CD4-positive, alpha-beta memory T cell (primary cell): Measurements from ENCODE around the gene OR4C45. TPM values are rescaled to one million over a fixed set of nuclear protein-coding genes. Genes with fewer than 3 reads are reported as not detected.

Experiments
- CTCF ChIA-PET: fragments of 350-600 bp; sonication (Branson Sonifier 250); formaldehyde crosslinking; loops from one replicate; lab custom pipeline; 2021; ENCODE audit warnings: inconsistent platforms; ENCODE audit not compliant: partially characterized antibody; lab: Charles Lee
- POLR2A ChIA-PET: fragments of 350-600 bp; sonication (Branson Sonifier 250); formaldehyde crosslinking; loops from one replicate; lab custom pipeline; 2021; ENCODE audit not compliant: partially characterized antibody; lab: Charles Lee
- DNase-seq, 5 donors: peaks; one replicate each; pipeline versions ENCODE4 v3.0.0 to v3.0.0-alpha.2; 2020 to 2022; ENCODE audit warnings: mixed read lengths in 1 of 5
- H3K27ac ChIP-seq: one replicate; pipeline ENCODE4 v1.7.0; 2013; ENCODE audit warnings: low read depth, low read length
- H3K27me3 ChIP-seq: 2 replicates; pipeline ENCODE4 v1.7.0; 2013; ENCODE audit warnings: mild to moderate bottlenecking, low read length, moderate library complexity; ENCODE audit not compliant: insufficient read depth
- H3K36me3 ChIP-seq: 2 replicates; pipeline ENCODE4 v1.7.0; 2013; ENCODE audit warnings: mild to moderate bottlenecking, low read length, moderate library complexity; ENCODE audit not compliant: insufficient read depth
- H3K4me1 ChIP-seq: 2 replicates; pipeline ENCODE4 v1.7.0; 2013; ENCODE audit warnings: mild to moderate bottlenecking, low read length, moderate library complexity; ENCODE audit not compliant: insufficient read depth
- H3K4me3 ChIP-seq, 2 donors: one replicate each; pipeline ENCODE4 v1.7.0; 2013; ENCODE audit warnings: low read length in 2 of 2, mild to moderate bottlenecking in 1 of 2
- H3K9me3 ChIP-seq, 2 donors: one replicate each; pipeline ENCODE4 v1.7.0; 2013; ENCODE audit warnings: low read length in 2 of 2, control low read depth in 1 of 2; ENCODE audit not compliant: control insufficient read depth in 1 of 2
- H3K27ac Mint-ChIP-seq, 7 donors: one replicate each; pipeline ENCODE4 v1.8.0; 2020 to 2021; ENCODE audit warnings: mixed read lengths in 7 of 7, mild to moderate bottlenecking in 6 of 7, inconsistent platforms in 3 of 7, moderate library complexity in 3 of 7
- H3K27me3 Mint-ChIP-seq, 2 donors: one replicate each; pipeline ENCODE4 v1.8.0; 2020 to 2021; ENCODE audit warnings: mixed read lengths in 2 of 2
- H3K36me3 Mint-ChIP-seq, 2 donors: one replicate each; pipeline ENCODE4 v1.8.0; 2020 to 2021; ENCODE audit warnings: mixed read lengths in 2 of 2, inconsistent platforms in 1 of 2, mild to moderate bottlenecking in 1 of 2
- H3K4me1 Mint-ChIP-seq, 4 donors: one replicate each; pipeline ENCODE4 v1.8.0; 2020 to 2021; ENCODE audit warnings: mixed read lengths in 4 of 4, mild to moderate bottlenecking in 1 of 4
- H3K4me3 Mint-ChIP-seq, 8 donors: one replicate each; pipeline ENCODE4 v1.8.0; 2020 to 2021; ENCODE audit warnings: mixed read lengths in 8 of 8, mild to moderate bottlenecking in 7 of 8, moderate library complexity in 6 of 8, inconsistent platforms in 3 of 8
- H3K9me3 Mint-ChIP-seq, 8 donors: one replicate each; pipeline ENCODE4 v1.8.0; 2020 to 2021; ENCODE audit warnings: mixed read lengths in 8 of 8, mild to moderate bottlenecking in 5 of 8, inconsistent platforms in 3 of 8, moderate library complexity in 1 of 8
- intact Hi-C: fragments of 100-400 bp; cut with micrococcal nuclease; formaldehyde crosslinking; loops from one replicate; pipeline ENCODE4 v1.15.1; 2023
- polyA plus RNA-seq, 2 donors: library from polyadenylated mRNA; unstranded; fragments of 300-500 nt; fragmentation: Illumina TruSeq; gene quantifications; one replicate each; pipeline ENCODE4 v1.2.3, GENCODE V29; 2021
- total RNA-seq, 2 experiments: library from RNA; stranded (reverse); gene quantifications; one replicate each; pipeline ENCODE4 v1.2.3, GENCODE V29; 2021

The OR4C45 gene
- total and polyA plus RNA-seq, 4 experiments from 2014 or later, result not detected

GRCh38 chr11:50071584-50072225 lies 39.0 kb downstream of the OR4C45 start:
- Mint-ChIP-seq H3K4me1 (peaks cover 0 to 1% (median 0%) of the 10 kb centered on the region in 4 donors), H3K27me3 (no peaks in the 10 kb centered on the region), H3K27ac (no peak overlapping the region), H3K4me3 (peak overlapping the region in 2 of 8 donors; percentile 10 to 27), H3K9me3 (peaks cover 0 to 35% (median 12%) of the 10 kb centered on the region in 8 donors), H3K36me3 (peaks cover 3 to 12% of the 10 kb centered on the region in 2 donors)
- Histone ChIP-seq H3K4me1 (no peaks in the 10 kb centered on the region), H3K27ac (no peak overlapping the region), H3K36me3 (no peaks in the 10 kb centered on the region), H3K4me3 (no peak overlapping the region), H3K9me3 (no peaks in the 10 kb centered on the region), H3K27me3 (no peaks in the 10 kb centered on the region)
- POLR2A ChIA-PET, result no interaction called here
- CTCF ChIA-PET, result no interaction called here
- intact Hi-C loops, result no loop called here
- DNase-seq, result no peak

- Mint-ChIP-seq H3K36me3 (peaks cover 3 to 12% of the 10 kb centered on the region in 2 donors), H3K9me3 (peaks cover 0 to 36% (median 12%) of the 10 kb centered on the region in 8 donors), H3K4me3 (no peak overlapping the region), H3K4me1 (peaks cover 0 to 4% (median 0%) of the 10 kb centered on the region in 4 donors), H3K27me3 (no peaks in the 10 kb centered on the region), H3K27ac (no peak overlapping the region)
- Histone ChIP-seq H3K4me3 (no peak overlapping the region), H3K27me3 (no peaks in the 10 kb centered on the region), H3K36me3 (no peaks in the 10 kb centered on the region), H3K9me3 (no peaks in the 10 kb centered on the region), H3K4me1 (no peaks in the 10 kb centered on the region), H3K27ac (no peak overlapping the region)
- DNase-seq, result no peak
- ChIA-PET CTCF (no interaction called here), POLR2A (no interaction called here)
- intact Hi-C loops, result no loop called here
Observed at GRCh38 chr11:50072226-50073112, 39.8 kb downstream of the OR4C45 start.

GRCh38 chr11:50073113-50074105 lies 40.7 kb downstream of the OR4C45 start:
- Histone ChIP-seq H3K27ac (no peak overlapping the region), H3K36me3 (no peaks in the 10 kb centered on the region), H3K4me1 (no peaks in the 10 kb centered on the region), H3K27me3 (no peaks in the 10 kb centered on the region), H3K9me3 (no peaks in the 10 kb centered on the region), H3K4me3 (no peak overlapping the region)
- Mint-ChIP-seq H3K27me3 (no peaks in the 10 kb centered on the region), H3K36me3 (peaks cover 3 to 12% of the 10 kb centered on the region in 2 donors), H3K9me3 (peaks cover 0 to 38% (median 13%) of the 10 kb centered on the region in 8 donors), H3K4me1 (peaks cover 0 to 4% (median 0%) of the 10 kb centered on the region in 4 donors), H3K27ac (peak overlapping the region in 2 of 7 donors; percentile 11 to 47), H3K4me3 (peak overlapping the region in 1 of 8 donors; percentile 58)
- ChIA-PET POLR2A (no interaction called here), CTCF (no interaction called here)
- intact Hi-C loops, result no loop called here
- DNase-seq, result no peak

GRCh38 chr11:50074161-50074560 lies 41.5 kb downstream of the OR4C45 start:
- Mint-ChIP-seq H3K27me3 (no peaks in the 10 kb centered on the region), H3K27ac (no peak overlapping the region), H3K9me3 (peaks cover 0 to 38% (median 13%) of the 10 kb centered on the region in 8 donors), H3K36me3 (peaks cover 3 to 12% of the 10 kb centered on the region in 2 donors), H3K4me1 (peaks cover 0 to 4% (median 0%) of the 10 kb centered on the region in 4 donors), H3K4me3 (no peak overlapping the region)
- H3K4me3 ChIP-seq, result no peak overlapping the region
- no peaks in the 10 kb centered on the region for H3K4me1 ChIP-seq
- no peaks in the 10 kb centered on the region for H3K9me3 ChIP-seq
- intact Hi-C loops, result no loop called here
- DNase-seq, result no peak
- ChIA-PET POLR2A (no interaction called here), CTCF (no interaction called here)
- no peak overlapping the region for H3K27ac ChIP-seq
- H3K36me3 ChIP-seq, result no peaks in the 10 kb centered on the region
- no peaks in the 10 kb centered on the region for H3K27me3 ChIP-seq

GRCh38 chr11:50075856-50076255 lies 43.2 kb downstream of the OR4C45 start:
- H3K36me3 ChIP-seq, result no peaks in the 10 kb centered on the region
- CTCF ChIA-PET, result no interaction called here
- no peaks in the 10 kb centered on the region for H3K4me1 ChIP-seq
- POLR2A ChIA-PET, result no interaction called here
- H3K36me3 Mint-ChIP-seq, result peaks cover 3 to 6% of the 10 kb centered on the region in 2 donors
- no peaks in the 10 kb centered on the region for H3K9me3 ChIP-seq
- H3K27me3 ChIP-seq, result no peaks in the 10 kb centered on the region
- H3K4me3 Mint-ChIP-seq, result no peak overlapping the region
- DNase-seq, result no peak
- peaks cover 0 to 31% (median 12%) of the 10 kb centered on the region in 8 donors for H3K9me3 Mint-ChIP-seq
- H3K27ac Mint-ChIP-seq, result no peak overlapping the region
- H3K4me1 Mint-ChIP-seq, result peaks cover 0 to 4% (median 0%) of the 10 kb centered on the region in 4 donors
- intact Hi-C loops, result no loop called here
- no peak overlapping the region for H3K4me3 ChIP-seq
- H3K27ac ChIP-seq, result no peak overlapping the region
- H3K27me3 Mint-ChIP-seq, result no peaks in the 10 kb centered on the region

GRCh38 chr11:50077526-50077925 lies 44.9 kb downstream of the OR4C45 start:
- Mint-ChIP-seq H3K9me3 (peaks cover 0 to 23% (median 3%) of the 10 kb centered on the region in 8 donors), H3K36me3 (no peaks in the 10 kb centered on the region), H3K4me1 (peaks cover 0 to 4% (median 0%) of the 10 kb centered on the region in 4 donors), H3K4me3 (no peak overlapping the region), H3K27me3 (no peaks in the 10 kb centered on the region), H3K27ac (no peak overlapping the region)
- no peak for DNase-seq
- Histone ChIP-seq H3K9me3 (no peaks in the 10 kb centered on the region), H3K27ac (no peak overlapping the region), H3K27me3 (no peaks in the 10 kb centered on the region), H3K4me1 (no peaks in the 10 kb centered on the region), H3K4me3 (no peak overlapping the region), H3K36me3 (no peaks in the 10 kb centered on the region)
- ChIA-PET POLR2A (no interaction called here), CTCF (no interaction called here)
- intact Hi-C loops, result no loop called here
